T-cell (primary cell): Measurements from ENCODE around the gene PRM3. TPM values are rescaled to one million over a fixed set of nuclear protein-coding genes. Genes with fewer than 3 reads are reported as not detected.
A peak's percentile ranks its signal among the peaks of the same experiment; 100 is the strongest.

Source experiments
- ATAC-seq, 4 experiments: fragments of 200-7000 bp in 3 of 4; fragments of 150-1000 bp in 1 of 4; cut with Tn5 transposase; replicated peaks in 1 of 4; 1 replicate in 3 of 4; 2 replicates in 1 of 4; pipeline ENCODE4 v1.10.0; 2021; ENCODE audit warnings: moderate library complexity in 3 of 4, mild to moderate bottlenecking in 2 of 4, moderate number of reproducible peaks in 1 of 4
- CTCF ChIA-PET, 2 donors: fragments of 300-600 bp; sonication (Branson Sonifier 250); formaldehyde crosslinking; loops; one replicate each; lab custom pipeline; 2022; ENCODE audit warnings: antibody characterized with exemption in 2 of 2; lab: Charles Lee
- POLR2A ChIA-PET, 2 donors: fragments of 300-600 bp; sonication (Branson Sonifier 250); formaldehyde crosslinking; loops; one replicate each; lab custom pipeline; 2022; ENCODE audit warnings: antibody characterized with exemption in 2 of 2; lab: Charles Lee
- DNase-seq, 35 experiments: peaks; one replicate each; pipeline versions ENCODE4 v3.0.0 to v3.0.0-alpha.2; 2013 to 2023
- H3K27ac ChIP-seq: one replicate; pipeline ENCODE4 v1.5.1; 2013; ENCODE audit warnings: low read length
- H3K27me3 ChIP-seq, 2 experiments: replicated peaks in 1 of 2; 1 replicate in 1 of 2; 2 replicates in 1 of 2; pipeline versions ENCODE4 v1.6.1 to v1.7.0; 2013; ENCODE audit warnings: low read length in 1 of 2, mixed read lengths in 1 of 2; ENCODE audit not compliant: control insufficient read depth in 2 of 2, insufficient read depth in 2 of 2; ENCODE audit errors: extremely low read depth in 1 of 2
- H3K36me3 ChIP-seq, 2 donors: 1 replicate in 1 of 2; 2 replicates in 1 of 2; pipeline versions ENCODE4 v1.6.1 to v1.7.0; 2013; ENCODE audit warnings: low read length in 1 of 2; ENCODE audit not compliant: control insufficient read depth in 2 of 2, insufficient read depth in 1 of 2; ENCODE audit errors: extremely low read depth in 1 of 2
- H3K4me1 ChIP-seq, 2 experiments: 1 replicate in 1 of 2; 2 replicates in 1 of 2; pipeline versions ENCODE4 v1.6.1 to v1.7.0; 2013; ENCODE audit warnings: low read length in 2 of 2, mixed read lengths in 1 of 2; ENCODE audit not compliant: insufficient read depth in 2 of 2, control insufficient read depth in 1 of 2; ENCODE audit errors: extremely low read depth in 1 of 2
- H3K4me3 ChIP-seq, 2 donors: 1 replicate in 1 of 2; 2 replicates in 1 of 2; pipeline versions ENCODE4 v1.5.1 to v1.7.0; 2013; ENCODE audit warnings: mild to moderate bottlenecking in 2 of 2, low read length in 1 of 2, moderate library complexity in 1 of 2; ENCODE audit not compliant: control insufficient read depth in 1 of 2; ENCODE audit errors: extremely low read depth in 1 of 2
- H3K9me3 ChIP-seq: 2 replicates; pipeline ENCODE4 v1.7.0; 2013
- H3K27ac Mint-ChIP-seq, 2 donors: one replicate each; pipeline ENCODE4 v1.8.0; 2020 to 2021; ENCODE audit warnings: mild to moderate bottlenecking in 2 of 2, mixed read lengths in 2 of 2
- H3K27me3 Mint-ChIP-seq, 2 donors: one replicate each; pipeline ENCODE4 v1.8.0; 2021 to 2022; ENCODE audit warnings: mixed read lengths in 2 of 2
- H3K36me3 Mint-ChIP-seq: one replicate; pipeline ENCODE4 v1.8.0; 2021; ENCODE audit warnings: mixed read lengths
- H3K4me1 Mint-ChIP-seq, 3 donors: one replicate each; pipeline ENCODE4 v1.8.0; 2020 to 2022; ENCODE audit warnings: mixed read lengths in 3 of 3, mild to moderate bottlenecking in 1 of 3
- H3K4me3 Mint-ChIP-seq, 3 donors: one replicate each; pipeline ENCODE4 v1.8.0; 2020 to 2022; ENCODE audit warnings: mild to moderate bottlenecking in 3 of 3, mixed read lengths in 3 of 3, moderate library complexity in 3 of 3
- H3K9me3 Mint-ChIP-seq, 3 donors: one replicate each; pipeline ENCODE4 v1.8.0; 2020 to 2022; ENCODE audit warnings: mixed read lengths in 3 of 3
- WGBS: methylation state at CpG from one replicate; pipeline ENCODE4 v1.1.5; 2013; ENCODE audit warnings: missing lambda C conversion rate; ENCODE audit not compliant: insufficient coverage; 5-methylcytosine and 5-hydroxymethylcytosine counted together
- total RNA-seq, 35 experiments: library from RNA in 6 of 35; stranded (reverse) in 6 of 35; fragments of 120-200 nt in 1 of 35; gene quantifications; one replicate each; pipeline versions ENCODE4 v1.2.1 to v1.2.4 and lab custom pipeline; 2013 to 2026

Gene PRM3
- total RNA-seq, 5 donors from 2014 or later (not counting 1 experiment from before 2014, with no cell fraction given), result not detected

- no peak overlapping the region for H3K4me3 ChIP-seq
- POLR2A ChIA-PET, result interaction anchor here in 1 of 2 donors (0.6 kb wide), 1 partner anchor 33 kb away, joined by 13 read pairs; no protein-coding TSS in a partner anchor
- H3K36me3 ChIP-seq, result no peaks in the 10 kb centered on the region
- Mint-ChIP-seq H3K27ac (peak overlapping the region in 1 of 2 donors; percentile 17), H3K36me3 (no peaks in the 10 kb centered on the region), H3K4me3 (no peak overlapping the region), H3K4me1 (peaks cover 16 to 24% (median 24%) of the 10 kb centered on the region in 3 donors), H3K27me3 (no peaks in the 10 kb centered on the region), H3K9me3 (no peaks in the 10 kb centered on the region)
- WGBS, result 93% methylated on average over 17 of the region's 23 CpGs
- ATAC-seq (no peak), DNase-seq (no peak)
- no peak overlapping the region for H3K27ac ChIP-seq
- H3K9me3 ChIP-seq, result no peaks in the 10 kb centered on the region
- peaks cover 11 to 17% of the 10 kb centered on the region in 2 experiments for H3K4me1 ChIP-seq
- CTCF ChIA-PET, result no interaction called here
- H3K27me3 ChIP-seq, result no peaks in the 10 kb centered on the region
These were observed 43.0 kb upstream of the PRM3 start for GRCh38 chr16:11316331-11317015.

GRCh38 chr16:11315510-11315909 is 42.1 kb upstream of the PRM3 start:
- no peaks in the 10 kb centered on the region for H3K36me3 ChIP-seq
- 83% methylated on average over 9 of the region's 13 CpGs for WGBS
- peaks cover 25 to 33% (median 33%) of the 10 kb centered on the region in 3 donors for H3K4me1 Mint-ChIP-seq
- H3K4me3 Mint-ChIP-seq, result no peak overlapping the region
- no peaks in the 10 kb centered on the region for H3K9me3 ChIP-seq
- peaks cover 14 to 26% of the 10 kb centered on the region in 2 experiments for H3K4me1 ChIP-seq
- H3K27me3 ChIP-seq, result no peaks in the 10 kb centered on the region
- H3K4me3 ChIP-seq, result no peak overlapping the region
- no peaks in the 10 kb centered on the region for H3K36me3 Mint-ChIP-seq
- POLR2A ChIA-PET, result interaction anchor here in 1 of 2 donors (0.5 kb wide), 1 partner anchor 60 kb away, joined by 3 read pairs; no protein-coding TSS in a partner anchor
- no peak overlapping the region for H3K27ac Mint-ChIP-seq
- H3K9me3 Mint-ChIP-seq, result no peaks in the 10 kb centered on the region
- CTCF ChIA-PET, result no interaction called here
- DNase-seq, result no peak
- H3K27me3 Mint-ChIP-seq, result no peaks in the 10 kb centered on the region
- no peak for ATAC-seq
- H3K27ac ChIP-seq, result no peak overlapping the region

GRCh38 chr16:11314309-11314894 is 41.0 kb upstream of the PRM3 start:
- no peak overlapping the region for H3K27ac ChIP-seq
- 96% methylated on average over 6 of the region's 8 CpGs for WGBS
- ATAC-seq, result no peak
- DNase-seq, result no peak
- no peaks in the 10 kb centered on the region for H3K9me3 Mint-ChIP-seq
- peaks cover 34 to 41% (median 41%) of the 10 kb centered on the region in 3 donors for H3K4me1 Mint-ChIP-seq
- H3K4me1 ChIP-seq, result peaks cover 16 to 37% of the 10 kb centered on the region in 2 experiments
- no peaks in the 10 kb centered on the region for H3K9me3 ChIP-seq
- no peaks in the 10 kb centered on the region for H3K36me3 Mint-ChIP-seq
- no peak overlapping the region for H3K4me3 ChIP-seq
- ChIA-PET CTCF (no interaction called here), POLR2A (no interaction called here)
- H3K36me3 ChIP-seq, result no peaks in the 10 kb centered on the region
- H3K27me3 Mint-ChIP-seq, result no peaks in the 10 kb centered on the region
- no peak overlapping the region for H3K27ac Mint-ChIP-seq
- H3K4me3 Mint-ChIP-seq, result no peak overlapping the region
- no peaks in the 10 kb centered on the region for H3K27me3 ChIP-seq

- POLR2A ChIA-PET, result no interaction called here
- H3K27me3 ChIP-seq, result no peaks in the 10 kb centered on the region
- CTCF ChIA-PET, result no interaction called here
- Mint-ChIP-seq H3K36me3 (no peaks in the 10 kb centered on the region), H3K4me1 (peaks cover 34 to 44% (median 42%) of the 10 kb centered on the region in 3 donors), H3K9me3 (no peaks in the 10 kb centered on the region), H3K27me3 (no peaks in the 10 kb centered on the region), H3K4me3 (no peak overlapping the region), H3K27ac (peak overlapping the region; percentile 45 to 72)
- no peak for ATAC-seq
- no peaks in the 10 kb centered on the region for H3K9me3 ChIP-seq
- no peak for DNase-seq
- WGBS, result 96% methylated on average over 4 of the region's 9 CpGs
- no peaks in the 10 kb centered on the region for H3K36me3 ChIP-seq
- H3K27ac ChIP-seq, result no peak overlapping the region
- H3K4me1 ChIP-seq, result peaks cover 17 to 43% of the 10 kb centered on the region in 2 experiments
- H3K4me3 ChIP-seq, result no peak overlapping the region
These were observed 40.3 kb upstream of the PRM3 start for GRCh38 chr16:11313493-11314308.

GRCh38 chr16:11312718-11313492 is 39.5 kb upstream of the PRM3 start:
- ChIA-PET CTCF (no interaction called here), POLR2A (no interaction called here)
- DNase-seq, result peak in 1 of 35 experiments; percentile 41
- H3K9me3 Mint-ChIP-seq, result no peaks in the 10 kb centered on the region
- Histone ChIP-seq H3K4me3 (no peak overlapping the region), H3K4me1 (peaks cover 17 to 50% of the 10 kb centered on the region in 2 experiments), H3K36me3 (no peaks in the 10 kb centered on the region), H3K9me3 (no peaks in the 10 kb centered on the region), H3K27me3 (peaks cover 0 to 2% of the 10 kb centered on the region in 2 experiments), H3K27ac (no peak overlapping the region)
- WGBS, result 53% methylated on average over 4 of the region's 8 CpGs
- peak in 3 of 4 experiments; percentile 12 to 37 (median 33) for ATAC-seq
- peak overlapping the region in 2 of 3 donors; percentile 18 to 22 for H3K4me3 Mint-ChIP-seq
- no peaks in the 10 kb centered on the region for H3K27me3 Mint-ChIP-seq
- H3K27ac Mint-ChIP-seq, result peak overlapping the region; percentile 27 to 72
- peaks cover 34 to 49% (median 44%) of the 10 kb centered on the region in 3 donors for H3K4me1 Mint-ChIP-seq
- H3K36me3 Mint-ChIP-seq, result no peaks in the 10 kb centered on the region
